IMR-90 (cell line): Measurements from ENCODE around the gene ANTXR1. TPM values are rescaled to one million over a fixed set of nuclear protein-coding genes. Genes with fewer than 3 reads are reported as not detected.
A peak's percentile ranks its signal among the peaks of the same experiment; 100 is the strongest.

Experiments used
- ATAC-seq: fragments of 200-7000 bp; cut with Tn5 transposase; 2 replicates; pipeline ENCODE4 v1.9.1; 2020; ENCODE audit warnings: low read depth, mild to moderate bottlenecking, moderate library complexity
- BruUV-seq: library from RNA; stranded (reverse); fragments of 400-500 nt; replicated peaks from 2 replicates; lab custom pipeline; 2021; lab: Mats Ljungman, UMichigan
- CTCF ChIA-PET: fragments of 300-600 bp; formaldehyde crosslinking; extraction: SDS; loops from one replicate; lab custom pipeline; 2021; ENCODE audit warnings: antibody characterized with exemption; lab: Yijun Ruan, JAX
- POLR2A ChIA-PET: fragments of 300-600 bp; sonication (Branson Sonifier 250); formaldehyde crosslinking; loops from one replicate; lab custom pipeline; 2022; ENCODE audit warnings: antibody characterized with exemption; ENCODE audit not compliant: unreplicated experiment; lab: Charles Lee
- DNase-seq: peaks from one replicate; pipeline ENCODE4 v3.0.0; 2013
- H2AFZ ChIP-seq: replicated peaks from 2 replicates; pipeline ENCODE3; 2013; ENCODE audit warnings: low read length, mild to moderate bottlenecking; ENCODE audit not compliant: poor library complexity
- H2AK5ac ChIP-seq: 2 replicates; pipeline ENCODE4 v1.6.1; 2013; ENCODE audit warnings: low read depth, low read length, inconsistent platforms
- H2AK9ac ChIP-seq: replicated peaks from 2 replicates; pipeline ENCODE3; 2013; ENCODE audit warnings: mild to moderate bottlenecking, low read depth, low read length, moderate library complexity; ENCODE audit not compliant: poor library complexity
- H2BK120ac ChIP-seq: 2 replicates; pipeline ENCODE4 v1.6.1; 2013; ENCODE audit warnings: low read depth, low read length, inconsistent platforms
- H2BK15ac ChIP-seq: 3 replicates; pipeline ENCODE4 v1.6.1; 2013; ENCODE audit warnings: low read depth, low read length, inconsistent platforms
- H2BK20ac ChIP-seq: 2 replicates; pipeline ENCODE4 v1.6.1; 2013; ENCODE audit warnings: low read depth, mild to moderate bottlenecking, inconsistent platforms, low read length, moderate library complexity
- H2BK5ac ChIP-seq: 2 replicates; pipeline ENCODE4 v1.6.1; 2013; ENCODE audit warnings: mild to moderate bottlenecking, low read depth, low read length, inconsistent platforms; ENCODE audit not compliant: poor library complexity, severe bottlenecking
- H3K14ac ChIP-seq: replicated peaks from 2 replicates; pipeline ENCODE4 v1.6.1; 2013; ENCODE audit warnings: low read depth, low read length, inconsistent platforms
- H3K18ac ChIP-seq: 2 replicates; pipeline ENCODE4 v1.6.1; 2013; ENCODE audit warnings: low read depth, low read length, control low read depth
- H3K23ac ChIP-seq: 2 replicates; pipeline ENCODE4 v1.6.1; 2013; ENCODE audit warnings: low read depth, low read length, inconsistent platforms
- H3K27ac ChIP-seq: 2 replicates; pipeline ENCODE4 v1.5.1; 2013; ENCODE audit warnings: mild to moderate bottlenecking, control low read depth, low read length; ENCODE audit not compliant: insufficient read depth
- H3K27me3 ChIP-seq: 2 replicates; pipeline ENCODE4 v1.6.1; 2013; ENCODE audit warnings: low read length; ENCODE audit not compliant: control insufficient read depth, insufficient read depth
- H3K36me3 ChIP-seq: 2 replicates; pipeline ENCODE4 v1.6.1; 2013; ENCODE audit warnings: low read length, mixed read lengths; ENCODE audit not compliant: control insufficient read depth, insufficient read depth
- H3K4ac ChIP-seq: 2 replicates; pipeline ENCODE4 v1.6.1; 2013; ENCODE audit warnings: low read depth, low read length, inconsistent platforms
- H3K4me1 ChIP-seq: 2 replicates; pipeline ENCODE4 v1.6.1; 2013; ENCODE audit warnings: low read length, mixed read lengths; ENCODE audit not compliant: control insufficient read depth, insufficient read depth
- H3K4me2 ChIP-seq: 2 replicates; pipeline ENCODE4 v1.6.1; 2013; ENCODE audit warnings: low read depth, mild to moderate bottlenecking, control low read depth, low read length, moderate library complexity
- H3K4me3 ChIP-seq: 2 replicates; pipeline ENCODE4 v1.5.1; 2013; ENCODE audit warnings: low read depth, mild to moderate bottlenecking, control low read depth, low read length, moderate library complexity; ENCODE audit not compliant: insufficient read depth
- H3K56ac ChIP-seq: 2 replicates; pipeline ENCODE4 v1.6.1; 2013; ENCODE audit warnings: low read length, inconsistent platforms; ENCODE audit not compliant: insufficient read depth; ENCODE audit errors: extremely low read depth
- H3K79me1 ChIP-seq, 2 experiments: 2 replicates each; pipeline ENCODE4 v1.6.1; 2013; ENCODE audit warnings: low read length in 2 of 2, inconsistent platforms in 1 of 2, low read depth in 1 of 2
- H3K9ac ChIP-seq: 2 replicates; pipeline ENCODE4 v1.6.1; 2013; ENCODE audit warnings: low read depth, low read length, control low read depth
- H3K9me1 ChIP-seq: 2 replicates; pipeline ENCODE4 v1.6.1; 2013; ENCODE audit warnings: low read length, inconsistent platforms; ENCODE audit not compliant: insufficient read depth
- H3K9me3 ChIP-seq: 2 replicates; pipeline ENCODE4 v1.6.1; 2013; ENCODE audit warnings: low read length; ENCODE audit not compliant: control insufficient read depth, insufficient read depth
- H4K20me1 ChIP-seq: 2 replicates; pipeline ENCODE4 v1.6.1; 2013; ENCODE audit warnings: low read length, inconsistent platforms; ENCODE audit not compliant: insufficient read depth
- H4K5ac ChIP-seq: 2 replicates; pipeline ENCODE4 v1.6.1; 2013; ENCODE audit warnings: mild to moderate bottlenecking, low read depth, low read length, control low read depth
- H4K8ac ChIP-seq, 2 experiments: 2 replicates each; pipeline ENCODE4 v1.6.1; 2013; ENCODE audit warnings: low read depth in 2 of 2, low read length in 2 of 2, control low read depth in 1 of 2, inconsistent platforms in 1 of 2
- H4K91ac ChIP-seq: 2 replicates; pipeline ENCODE4 v1.6.1; 2013; ENCODE audit warnings: low read depth, low read length, inconsistent platforms; ENCODE audit not compliant: insufficient read depth
- BHLHE40 ChIP-seq: fragments of 150-350 bp; IDR thresholded peaks from 2 replicates; pipeline ENCODE4 v1.6.1; 2016; ENCODE audit warnings: mild to moderate bottlenecking, low read depth, low read length
- MAZ ChIP-seq: IDR thresholded peaks from 2 replicates; pipeline ENCODE4 v1.6.1; 2012; ENCODE audit warnings: low read depth, mild to moderate bottlenecking, low read length, improper control_type of control experiment, moderate library complexity, borderline replicate concordance
- MXI1 ChIP-seq: IDR thresholded peaks from 2 replicates; pipeline ENCODE4 v1.6.1; 2012; ENCODE audit warnings: low read depth, mild to moderate bottlenecking, low read length, moderate library complexity, borderline replicate concordance
- POLR2A ChIP-seq: IDR thresholded peaks from 2 replicates; pipeline ENCODE4 v1.6.1; 2012; ENCODE audit warnings: mild to moderate bottlenecking, low read depth, low read length
- WGBS, 2 experiments: methylation state at CpG; one replicate each; pipeline versions ENCODE4 v1.1.5 to v1.1.7; 2013; ENCODE audit warnings: missing lambda C conversion rate in 2 of 2; ENCODE audit not compliant: insufficient read length in 1 of 2; ENCODE audit errors: extremely low coverage in 2 of 2; 5-methylcytosine and 5-hydroxymethylcytosine counted together
- dilution Hi-C: fragments of 300-500 bp; cut with HindIII; formaldehyde crosslinking; loops from one replicate; pipeline ENCODE4 v1.14.3; 2018; ENCODE audit warnings: low sequenced_read_pairs; ENCODE audit not compliant: unreplicated experiment
- in situ Hi-C: fragments of 300-500 bp; cut with MboI; formaldehyde crosslinking; loops from 3 replicates; pipeline ENCODE4 v1.14.3; 2019; ENCODE audit warnings: low sequenced_read_pairs, inconsistent platforms, mixed read lengths
- intact Hi-C: fragments of 100-400 bp; cut with micrococcal nuclease; formaldehyde crosslinking; loops from 2 replicates; pipeline ENCODE4 v1.10.0; 2022
- microRNA-seq, 2 experiments: library from miRNA; stranded (forward) in 1 of 2; unstranded in 1 of 2; fragments of 10-50 nt in 1 of 2; fragments of <30 nt in 1 of 2; gene quantifications in 1 of 2; microRNA quantifications in 1 of 2; one replicate each; pipeline versions ENCODE3 to v1.1.0; 2013 to 2020; ENCODE audit not compliant: insufficient read depth in 1 of 2, insufficient read length in 1 of 2, unreplicated experiment in 1 of 2
- polyA plus RNA-seq, 3 experiments: library from polyadenylated mRNA; depleted of rRNA; stranded (reverse); fragments of >200 nt; gene quantifications; 2 replicates each; pipeline ENCODE4 v1.2.3, GENCODE V29; 2012; ENCODE audit warnings: low replicate concordance in 1 of 3
- small RNA-seq, 5 experiments: library from RNA; depleted of rRNA; stranded (forward); fragments of <200 nt; gene quantifications; one replicate each; pipeline ENCODE3, GENCODE V24; 2012
- total RNA-seq: library from RNA; depleted of rRNA; stranded (reverse); fragments of >200 nt; gene quantifications from 2 replicates; pipeline ENCODE4 v1.2.3, GENCODE V29; 2012; rRNA removed

Gene ANTXR1
- total and polyA plus RNA-seq, 2 of the 4 experiments (the other 2 are of a cell fraction): 27.2 to 36.9 TPM

DNA sequence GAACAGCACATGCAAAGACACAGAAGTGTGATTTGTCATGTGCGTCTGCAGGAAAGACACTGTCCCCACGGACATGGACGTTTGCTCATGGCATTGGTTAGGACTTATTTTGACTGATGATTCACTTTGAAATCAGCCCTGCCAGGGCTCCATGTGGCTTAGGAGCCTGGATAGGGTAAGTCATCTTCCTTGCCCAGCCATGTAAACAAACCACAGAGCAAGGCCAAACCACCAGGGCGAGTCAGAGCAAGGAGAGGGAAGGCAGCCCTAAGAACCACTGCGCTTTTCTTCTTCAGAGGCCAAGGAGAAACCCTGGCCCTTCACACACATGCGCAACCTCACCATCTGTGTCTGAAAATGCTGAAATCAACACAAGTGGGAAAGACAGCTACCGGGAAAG lies 285.3 kb downstream of the ANTXR1 start (continued):
- TF ChIP-seq BHLHE40: peak; percentile 79

DNA sequence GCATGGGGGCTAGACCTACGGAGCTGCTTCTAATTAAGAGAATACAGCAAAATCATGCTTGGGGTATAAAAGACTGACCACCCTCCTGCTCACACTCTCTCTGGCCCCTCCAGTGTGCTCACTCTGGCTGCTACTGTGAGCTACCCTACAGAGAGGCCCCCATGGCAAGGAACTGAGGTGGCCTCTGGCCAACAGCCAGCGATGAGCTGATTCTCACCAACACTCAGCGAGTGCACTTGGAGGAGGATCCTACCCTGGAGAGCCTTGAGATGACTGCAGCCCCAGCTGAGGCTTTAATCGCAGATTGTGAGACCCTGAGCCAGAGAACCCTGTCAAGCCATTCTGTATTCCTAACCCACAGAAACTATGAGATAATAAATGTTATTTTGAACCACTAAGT lies 285.9 kb downstream of the ANTXR1 start:
- in situ Hi-C loops: no loop called here
- BruUV-seq: no TSS peak
- H2BK15ac ChIP-seq: peak overlapping the region; percentile 79

More for the DNA sequence above, 285.9 kb downstream of the ANTXR1 start:
- ATAC-seq: peak; percentile 59
- 0 out of 4 replicates have a peak, but pooled peaks cover 0 to 4% of the 10 kb centered on the region in 2 experiments for H3K79me1 ChIP-seq
- CTCF ChIA-PET: interaction anchor here (0.9 to 1.3 kb wide), 2 partner anchors 56 to 272 kb away, joined by 3 to 4 read pairs; no protein-coding TSS in a partner anchor
- H3K56ac ChIP-seq: peak overlapping the region; percentile 61
- peak overlapping the region; percentile 31; the same call in 1 of the 2 replicates for H3K9ac ChIP-seq
- intact Hi-C loops (loop anchor here (2.0 kb wide), 1 partner anchor 284 kb away; no protein-coding TSS in a partner anchor), dilution Hi-C loops (no loop called here)
- peak overlapping the region; percentile 15 for H2AFZ ChIP-seq
- peak overlapping the region; percentile 94 for H2BK20ac ChIP-seq
- peak overlapping the region; percentile 92 for H4K91ac ChIP-seq
- H3K9me1 ChIP-seq: peaks cover 32% of the 10 kb centered on the region
- H3K14ac ChIP-seq: peak overlapping the region; percentile 80
- no peaks in the 10 kb centered on the region for H4K20me1 ChIP-seq
- H4K8ac ChIP-seq: peak overlapping the region; percentile 12 to 59
- peaks cover 20% of the 10 kb centered on the region for H3K4me1 ChIP-seq
- H4K5ac ChIP-seq: peak overlapping the region; percentile 7
- peak overlapping the region; percentile 64 for H3K27ac ChIP-seq
- H3K4me3 ChIP-seq: no peak overlapping the region
- WGBS, 2 experiments: no CpG with 5 or more reads among the region's 4 CpGs
- no peaks in the 10 kb centered on the region for H3K36me3 ChIP-seq
- peak; percentile 74 for DNase-seq
- H2BK120ac ChIP-seq: peak overlapping the region; percentile 93
- H2AK9ac ChIP-seq: peak overlapping the region; percentile 14
- H3K4me2 ChIP-seq: peak overlapping the region; percentile 0; the same call in 1 of the 2 replicates
- H3K23ac ChIP-seq: peak overlapping the region; percentile 80; the same call in 1 of the 2 replicates
- H2AK5ac ChIP-seq: peak overlapping the region; percentile 69
- no peaks in the 10 kb centered on the region for H3K27me3 ChIP-seq
- peak overlapping the region; percentile 37 for H3K18ac ChIP-seq
- peak overlapping the region; percentile 79 for H2BK5ac ChIP-seq
- H3K4ac ChIP-seq: peak overlapping the region; percentile 90
- POLR2A ChIA-PET: interaction anchor here (0.9 to 1.1 kb wide), 2 partner anchors 56 to 122 kb away, joined by 3 read pairs; no protein-coding TSS in a partner anchor
- no peak for TF ChIP-seq MXI1
- 0 out of 2 replicates have a peak, but pooled peaks have one; percentile 26 for TF ChIP-seq POLR2A
- peak; percentile 63; the same call in 1 of the 2 replicates for TF ChIP-seq MAZ
- H3K9me3 ChIP-seq: peaks cover 2% of the 10 kb centered on the region; the same call in 1 of the 2 replicates

Small RNA genes within 50 kb of the gene (microRNA-seq; reads per million reads assigned to microRNA genes)
- gene MIR3126 (ENCODE audit: insufficient read depth in 1 of 2, insufficient read length in 1 of 2, unreplicated experiment in 1 of 2) (3.3 to 35.1 reads per million in 2 experiments), gene RNA5SP96 (ENCODE audit: insufficient read depth, insufficient read length) (not detected), gene RNU6-1216P (ENCODE audit: insufficient read depth, insufficient read length) (not detected)

Small RNA genes within 50 kb of the gene (small RNA-seq; reads per million reads assigned to genes)
- 0 to 28.5 (median 0.11) reads per million in 5 experiments for gene MIR3126
- 0 reads per million in 5 experiments for gene RNA5SP96
- 0 to 0.60 (median 0) reads per million in 5 experiments for gene RNU6-1216P

Other genes with a start within 250 kb of the ANTXR1 start
- gene BMP10, start 141.8 kb upstream of the ANTXR1 start, total RNA-seq: not detected in 2 replicates
- gene BMP10, start 141.8 kb upstream of the ANTXR1 start, polyA plus RNA-seq (2012; rRNA removed): not detected in 2 replicates
- not detected in 2 replicates for gene GKN2, start 60.3 kb upstream of the ANTXR1 start, total RNA-seq
- not detected in 2 replicates for gene GKN2, start 60.3 kb upstream of the ANTXR1 start, polyA plus RNA-seq (2012; rRNA removed)
- not detected in 2 replicates for gene GKN1, start 38.5 kb upstream of the ANTXR1 start, total RNA-seq
- not detected in 2 replicates for gene GKN1, start 38.5 kb upstream of the ANTXR1 start, polyA plus RNA-seq (2012; rRNA removed)